Fibroblast of skin of back (primary cell): ENCODE measurements around the gene PODNL1.

Experiments
- DNase-seq: peaks from one replicate; pipeline ENCODE4 v3.0.0-alpha.2; 2013

PODNL1 gene

GRCh38 chr19:13957051-13957450 lies 18.8 kb upstream of the PODNL1 start:
- no peak for DNase-seq

GRCh38 chr19:13956365-13956744 lies 18.1 kb upstream of the PODNL1 start:
- no peak for DNase-seq

GRCh38 chr19:13955662-13956364 lies 17.6 kb upstream of the PODNL1 start:
- no peak for DNase-seq

- no peak for DNase-seq
Observed at GRCh38 chr19:13954185-13954584, 16.0 kb upstream of the PODNL1 start.

GRCh38 chr19:13952931-13953531 lies 14.8 kb upstream of the PODNL1 start:
- DNase-seq, result peak; percentile 63

GRCh38 chr19:13952154-13952930 lies 14.1 kb upstream of the PODNL1 start, which contains the start of gene DCAF15:
DCAF15 (plus strand) TSS chr19:13952509; CDS start chr19:13952513, 4 bp downstream.
- peak; percentile 99 for DNase-seq

- DNase-seq, result no peak
Observed at GRCh38 chr19:13951799-13952153, 13.6 kb upstream of the PODNL1 start.

GRCh38 chr19:13951043-13951442 lies 12.8 kb upstream of the PODNL1 start:
- DNase-seq, result no peak

GRCh38 chr19:13946414-13946813 lies 8.2 kb upstream of the PODNL1 start:
- no peak for DNase-seq

- DNase-seq, result no peak
Observed at GRCh38 chr19:13942023-13942684, 3.9 kb upstream of the PODNL1 start.

GRCh38 chr19:13937479-13938300 lies 527 bp downstream of the PODNL1 start:
- no peak for DNase-seq

GRCh38 chr19:13935765-13936510 lies 2.3 kb downstream of the PODNL1 start:
- no peak for DNase-seq

- DNase-seq, result no peak
Observed at GRCh38 chr19:13934785-13935109, 3.5 kb downstream of the PODNL1 start.

- DNase-seq, result no peak
Observed at GRCh38 chr19:13932911-13933393, 5.3 kb downstream of the PODNL1 start.

GRCh38 chr19:13932149-13932637 lies 6.0 kb downstream of the PODNL1 start:
- no peak for DNase-seq

GRCh38 chr19:13931391-13932148 lies 6.6 kb downstream of the PODNL1 start:
- no peak for DNase-seq

GRCh38 chr19:13930402-13930801 lies 7.8 kb downstream of the PODNL1 start:
- DNase-seq, result no peak

GRCh38 chr19:13929956-13930355 lies 8.3 kb downstream of the PODNL1 start:
- DNase-seq, result no peak

GRCh38 chr19:13929340-13929739 lies 8.9 kb downstream of the PODNL1 start:
- DNase-seq, result no peak

- no peak for DNase-seq
Observed at GRCh38 chr19:13926715-13927114, 11.5 kb downstream of the PODNL1 start.

- DNase-seq, result no peak
Observed at GRCh38 chr19:13926010-13926409, 12.2 kb downstream of the PODNL1 start.
